G401.6 (cell line): ENCODE measurements around the gene NDUFV3.
"Not testable (repeated sequence)": the region's sequence is repeated elsewhere in the genome, so short reads cannot be mapped to it uniquely, and the experiment has no call there.

Experiments
- FAIRE-seq: peaks from 2 replicates; lab custom pipeline; 2012; peaks lifted over from hg19 to GRCh38; lab: Jason Lieb, UNC

Gene NDUFV3

GRCh38 chr21:42857216-42857615, 35.9 kb upstream of the NDUFV3 start:
- FAIRE-seq: no peak

DNA sequence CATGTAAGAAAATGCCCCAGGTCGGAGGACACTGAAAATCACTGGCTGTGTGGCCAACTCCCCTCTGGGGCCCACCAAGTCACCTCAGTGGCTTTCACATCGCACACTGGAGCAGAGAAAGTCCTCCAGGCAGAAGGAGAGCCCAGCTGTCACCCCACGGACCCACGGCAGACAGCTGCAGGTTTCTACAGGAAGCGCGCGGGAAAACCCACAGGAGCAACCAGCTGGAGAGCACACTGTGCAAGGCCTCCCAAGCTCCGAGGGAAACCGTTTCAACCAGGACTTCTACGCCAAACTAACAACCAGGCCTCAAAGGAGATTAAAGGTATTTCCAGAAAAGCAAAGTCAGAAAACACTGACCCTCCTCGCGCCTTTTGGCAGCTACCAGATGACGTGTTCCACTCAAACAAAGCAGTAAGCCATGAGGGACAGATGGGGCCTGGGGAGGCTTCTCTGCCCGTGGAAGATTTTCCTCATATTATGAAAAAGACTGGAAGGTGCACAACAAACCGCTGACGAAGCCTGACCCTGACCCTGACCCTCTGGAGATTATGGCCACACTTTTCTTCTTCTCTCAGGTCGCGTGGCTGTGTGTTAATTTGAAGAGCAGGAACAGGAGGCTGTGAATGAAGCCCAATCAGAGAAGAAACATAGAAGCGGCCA, 34.8 kb upstream of the NDUFV3 start:
- no peak for FAIRE-seq

- FAIRE-seq: no peak
These were observed 33.9 kb upstream of the NDUFV3 start for GRCh38 chr21:42858957-42859890.

DNA sequence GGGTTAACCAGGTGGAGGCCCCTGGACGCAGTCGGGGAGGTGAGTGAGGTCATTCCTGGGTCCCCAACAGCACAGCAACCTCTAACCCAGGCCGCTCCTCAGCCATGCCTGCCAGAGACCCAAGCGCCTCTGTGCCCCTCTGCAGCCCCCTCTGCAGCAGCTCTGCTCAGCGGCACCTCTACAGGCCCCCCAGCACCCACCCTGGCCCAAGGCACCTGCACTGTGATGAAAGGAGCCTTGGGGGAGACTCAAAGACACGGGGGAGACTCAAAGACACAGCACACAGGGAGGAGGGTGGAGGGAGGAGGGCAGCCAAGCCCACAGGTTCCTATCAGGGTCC, 33.2 kb upstream of the NDUFV3 start:
- FAIRE-seq: no peak

DNA sequence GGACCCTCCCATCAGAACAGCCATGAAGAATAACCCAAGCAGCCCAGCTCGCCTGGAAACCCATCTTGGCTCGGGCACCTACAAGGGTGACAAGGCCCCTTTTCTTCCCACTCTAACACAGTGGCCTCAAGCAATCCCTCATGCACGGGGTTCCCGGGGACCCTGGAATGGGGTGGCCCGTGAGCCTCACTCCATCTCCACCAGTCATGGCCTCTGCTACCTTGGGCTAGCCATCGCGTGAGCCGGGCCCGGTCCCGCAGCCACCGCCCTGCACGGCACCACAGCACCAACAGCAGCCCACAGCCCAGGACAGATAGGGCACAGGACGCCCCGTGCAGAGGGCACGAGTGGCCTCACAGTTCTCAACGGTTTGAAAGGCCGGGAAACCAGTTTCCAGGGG, 32.8 kb upstream of the NDUFV3 start:
- no peak for FAIRE-seq

- no peak for FAIRE-seq
These were observed 31.7 kb upstream of the NDUFV3 start for GRCh38 chr21:42861311-42861847.

DNA sequence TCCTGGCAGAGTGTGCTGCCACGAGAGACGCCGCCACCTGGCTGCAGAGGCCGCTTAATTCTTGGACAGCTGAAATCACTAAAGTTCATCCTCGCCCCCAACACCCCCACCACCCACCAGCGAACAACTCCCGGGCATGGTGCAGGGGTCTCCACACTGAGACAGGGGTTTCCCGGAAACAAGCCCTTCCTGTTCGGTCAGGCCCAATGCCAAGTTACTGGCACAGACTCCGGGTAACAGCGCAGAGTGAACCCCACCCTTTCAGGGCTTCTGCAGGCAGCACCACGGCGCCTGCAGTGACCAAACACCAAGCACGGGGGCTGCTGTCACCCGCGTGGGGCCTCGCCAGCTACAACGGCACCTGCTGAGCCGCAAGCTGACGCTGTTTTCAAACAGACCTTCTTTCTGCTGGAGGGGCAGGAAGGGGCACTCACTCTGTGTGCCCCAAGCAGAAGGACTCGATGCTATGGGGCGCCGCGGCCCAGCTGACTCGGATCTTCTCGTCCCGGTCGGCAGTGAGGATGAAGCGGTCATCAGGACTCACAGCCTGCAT, 31.2 kb upstream of the NDUFV3 start:
- no peak for FAIRE-seq

GRCh38 chr21:42862774-42863503, 30.2 kb upstream of the NDUFV3 start:
- no peak for FAIRE-seq

- FAIRE-seq: no peak
These were observed 29.6 kb upstream of the NDUFV3 start for GRCh38 chr21:42863504-42863870.

DNA sequence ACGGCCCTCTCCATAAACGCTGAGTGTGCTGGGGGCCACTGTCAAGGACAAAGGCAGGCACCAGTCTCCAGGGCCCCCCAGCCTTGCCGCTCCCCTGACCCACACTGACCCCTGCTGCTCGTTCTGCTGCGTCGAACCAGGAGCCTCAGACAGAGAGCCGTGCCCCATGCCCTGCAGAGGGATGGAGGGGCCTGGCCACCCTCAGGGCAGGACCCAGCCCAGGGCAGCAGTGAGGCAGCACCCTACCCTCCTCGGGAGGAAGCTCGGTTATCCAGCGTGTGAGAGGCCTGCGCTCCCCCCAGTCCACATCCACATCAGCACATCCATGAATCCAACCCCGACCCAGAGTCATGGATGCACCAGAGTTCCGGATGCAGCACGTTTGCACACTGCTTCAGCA, 28.8 kb upstream of the NDUFV3 start:
- no peak for FAIRE-seq

DNA sequence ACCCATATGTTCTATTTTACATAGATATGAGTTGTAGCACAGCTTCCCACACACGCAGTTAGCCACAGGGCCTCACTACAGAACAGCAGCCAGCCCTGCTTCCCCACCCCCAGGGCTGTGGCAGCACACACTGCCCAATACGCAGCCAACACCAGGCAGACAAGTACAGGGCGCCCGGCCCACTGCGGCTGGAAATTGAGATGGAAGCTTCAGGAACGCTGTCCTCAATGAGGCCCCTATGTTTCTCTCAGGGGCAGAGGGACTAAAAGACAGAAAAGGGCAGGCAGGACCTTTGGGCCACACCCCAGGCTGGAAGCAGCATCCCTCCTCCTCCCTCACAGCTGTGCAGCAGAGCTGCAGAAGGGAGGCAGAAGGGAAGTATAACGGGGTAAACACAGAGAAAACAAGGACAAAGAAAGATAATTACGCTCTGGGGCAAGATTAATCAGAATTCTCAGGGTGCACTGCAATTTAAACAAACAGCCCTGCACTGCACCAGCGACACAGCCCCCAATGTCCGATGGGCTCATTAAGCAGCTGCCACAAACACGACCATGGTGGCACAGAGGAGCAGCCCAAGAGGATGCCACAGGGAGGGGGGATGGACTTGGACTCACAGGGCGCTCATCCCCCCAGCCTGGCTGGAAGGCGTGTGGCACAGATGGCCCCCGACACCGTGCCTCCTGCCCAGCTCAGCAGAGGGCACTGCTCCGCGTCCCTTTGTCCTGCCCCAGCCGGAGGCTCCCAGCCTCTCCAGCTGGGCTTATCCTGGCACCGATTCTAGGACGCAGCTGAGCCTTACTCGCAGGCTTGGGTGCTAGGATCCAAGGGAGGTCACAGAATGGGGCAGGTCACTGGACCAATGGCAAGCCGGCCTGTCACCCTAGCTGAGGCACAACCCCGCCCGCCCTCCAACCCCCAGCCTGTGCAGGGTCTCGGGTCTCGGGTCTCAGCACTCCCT, 28.0 kb upstream of the NDUFV3 start:
- FAIRE-seq: no peak

GRCh38 chr21:42865776-42866160, 27.3 kb upstream of the NDUFV3 start:
- FAIRE-seq: no peak

- FAIRE-seq: no peak
These were observed 24.9 kb upstream of the NDUFV3 start for GRCh38 chr21:42868196-42868595.

DNA sequence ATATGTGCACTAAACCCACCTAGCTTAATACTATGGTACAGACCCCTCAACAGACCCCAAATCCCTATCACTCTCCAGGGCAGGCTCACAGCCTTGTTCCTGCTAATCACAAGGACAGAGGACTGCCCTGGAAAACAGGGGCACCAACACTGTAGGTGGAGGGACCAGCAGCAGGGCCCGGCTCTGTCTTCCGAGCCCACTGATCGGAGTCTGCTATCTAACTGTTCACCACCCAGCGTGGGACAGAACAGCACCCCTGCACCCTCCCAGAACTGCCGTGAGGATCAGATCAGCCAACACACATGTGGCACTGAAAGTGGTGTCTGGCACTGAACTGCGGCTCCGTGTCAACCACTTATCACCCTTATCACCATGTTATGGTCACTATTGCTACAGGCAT, 20.0 kb upstream of the NDUFV3 start:
- FAIRE-seq: no peak

DNA sequence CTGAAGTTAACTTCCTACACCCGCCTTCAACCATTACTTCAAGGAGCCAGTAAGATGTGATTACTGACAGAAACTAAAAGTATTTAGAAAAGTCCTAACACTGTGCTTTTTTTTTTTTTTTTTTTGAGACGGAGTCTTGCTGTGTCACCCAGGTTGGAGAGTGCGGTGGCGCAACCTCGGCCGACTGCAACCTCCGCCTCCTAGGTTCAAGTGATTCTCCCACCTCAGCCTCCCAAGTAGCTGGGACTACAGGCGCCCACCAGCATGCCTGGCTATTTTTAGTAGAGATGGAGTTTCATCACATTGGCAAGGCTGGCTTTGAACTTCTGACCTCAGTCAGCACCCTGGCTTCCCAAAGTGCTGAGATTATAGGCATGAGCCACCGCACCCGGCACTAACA, 17.3 kb upstream of the NDUFV3 start:
- not testable (repeated sequence) for FAIRE-seq

GRCh38 chr21:42878678-42878992, 14.5 kb upstream of the NDUFV3 start:
- FAIRE-seq: no peak

- peak; percentile 71 for FAIRE-seq
These were observed 13.9 kb upstream of the NDUFV3 start, which contains the start of gene WDR4 for GRCh38 chr21:42878993-42879787. WDR4 (minus strand) TSS chr21:42879539; CDS start chr21:42879495, 44 bp downstream.

DNA sequence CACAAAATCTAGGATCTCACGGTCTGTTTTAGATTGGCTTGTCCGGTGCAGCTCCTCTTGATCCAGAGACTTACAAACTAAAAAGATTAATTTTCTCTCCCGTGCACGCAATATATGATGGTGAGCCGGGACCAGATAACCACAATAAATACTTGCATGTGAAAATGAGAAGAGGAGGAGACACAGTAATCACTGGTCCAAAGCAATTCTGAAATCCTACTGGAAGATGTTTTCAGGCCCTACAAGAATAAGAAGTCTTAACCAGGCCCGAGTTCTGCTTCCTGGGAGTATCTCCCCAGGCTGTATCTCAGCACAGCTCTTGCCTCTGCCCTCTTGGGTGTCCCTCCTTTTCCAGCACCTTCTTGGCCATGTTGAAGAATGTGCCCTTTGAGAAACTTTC, 12.8 kb upstream of the NDUFV3 start:
- FAIRE-seq: no peak

DNA sequence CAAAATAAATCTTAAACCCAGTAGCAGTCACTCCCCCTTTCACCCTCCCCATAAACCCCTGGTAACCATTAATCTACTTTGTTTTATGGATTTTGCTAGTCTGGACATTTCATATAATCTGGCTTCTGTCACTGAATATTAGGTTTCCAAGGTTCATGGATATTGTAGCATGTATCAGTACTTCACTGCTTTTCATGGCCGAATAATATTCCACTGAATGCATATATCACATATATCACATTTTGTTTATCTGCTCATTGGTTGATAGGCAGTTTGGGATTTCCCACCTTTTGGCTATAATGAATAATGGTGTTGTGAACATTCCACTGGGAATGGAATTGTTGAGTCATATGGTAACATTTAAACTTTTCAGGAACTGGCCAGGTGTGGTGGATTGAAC, 9.2 kb upstream of the NDUFV3 start:
- FAIRE-seq: no peak

DNA sequence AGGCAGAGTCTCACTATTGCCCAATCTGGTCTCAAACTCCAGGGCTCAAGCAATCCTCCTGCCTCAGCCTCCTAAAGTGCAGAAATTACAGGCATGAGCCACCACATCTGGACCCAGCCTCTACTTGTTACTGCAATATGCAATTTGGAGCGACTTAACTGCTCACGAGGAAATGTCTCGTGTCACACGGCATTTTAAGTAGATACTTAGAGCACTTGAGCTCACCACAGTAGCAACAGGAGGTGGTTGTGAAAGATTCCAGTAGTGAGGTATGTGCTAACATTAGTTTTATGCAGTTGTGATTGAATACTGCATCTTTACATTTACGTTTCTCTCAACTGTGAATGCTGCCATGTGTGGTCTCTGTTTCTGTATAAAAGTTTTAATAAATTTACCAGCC, 5.8 kb upstream of the NDUFV3 start:
- FAIRE-seq: no peak

- FAIRE-seq: no peak
These were observed 553 bp upstream of the NDUFV3 start for GRCh38 chr21:42892582-42892930.
